PC-9 (cell line): ENCODE measurements around the gene GBX1. TPM values are rescaled to one million over a fixed set of nuclear protein-coding genes. Genes with fewer than 3 reads are reported as not detected.

ENCODE experiments used
- BruUV-seq: library from RNA; stranded (reverse); fragments of 400-500 nt; replicated peaks from 2 replicates; lab custom pipeline; 2021; lab: Mats Ljungman, UMichigan
- CTCF ChIA-PET: fragments of 300-600 bp; sonication (Branson Sonifier 250); formaldehyde crosslinking; loops from one replicate; lab custom pipeline; 2022; ENCODE audit warnings: antibody characterized with exemption; lab: Charles Lee
- POLR2A ChIA-PET: fragments of 300-600 bp; sonication (Branson Sonifier 250); formaldehyde crosslinking; loops from one replicate; lab custom pipeline; 2022; ENCODE audit warnings: antibody characterized with exemption; ENCODE audit not compliant: unreplicated experiment; lab: Charles Lee
- DNase-seq, 2 experiments: peaks; one replicate each; pipeline versions ENCODE4 v3.0.0 to v3.0.0-alpha.2; 2015 to 2022; ENCODE audit warnings: mixed read lengths in 1 of 2
- H2AFZ ChIP-seq: fragments of 200-600 bp; sonication (generic); 2 replicates; pipeline ENCODE4 v1.8.1; 2017; ENCODE audit warnings: antibody characterized with exemption
- H3F3A ChIP-seq: fragments of 200-600 bp; sonication (generic); 2 replicates; pipeline ENCODE4 v1.8.1; 2017; ENCODE audit warnings: antibody characterized with exemption, mild to moderate bottlenecking, low read depth; ENCODE audit not compliant: insufficient read depth
- H3K27ac ChIP-seq: fragments of 200-600 bp; sonication (generic); 2 replicates; pipeline ENCODE4 v1.6.1; 2016; ENCODE audit warnings: mixed run types
- H3K27me3 ChIP-seq: fragments of 200-600 bp; sonication (generic); 2 replicates; pipeline ENCODE4 v1.6.1; 2016; ENCODE audit warnings: low read depth, mixed run types; ENCODE audit not compliant: insufficient read depth
- H3K36me3 ChIP-seq: fragments of 200-600 bp; sonication (generic); 2 replicates; pipeline ENCODE4 v1.6.1; 2016; ENCODE audit warnings: low read depth, mixed run types
- H3K4me1 ChIP-seq: fragments of 200-600 bp; sonication (generic); replicated peaks from 2 replicates; pipeline ENCODE4 v1.6.1; 2016; ENCODE audit warnings: mixed run types; ENCODE audit not compliant: insufficient read depth
- H3K4me2 ChIP-seq: fragments of 200-600 bp; sonication (generic); 2 replicates; pipeline ENCODE4 v1.6.1; 2017; ENCODE audit warnings: mixed run types
- H3K4me3 ChIP-seq: fragments of 200-600 bp; sonication (generic); 2 replicates; pipeline ENCODE4 v1.6.1; 2016; ENCODE audit warnings: mixed run types
- H3K79me2 ChIP-seq: fragments of 200-600 bp; sonication (generic); 2 replicates; pipeline ENCODE4 v1.6.1; 2017; ENCODE audit warnings: low read depth, mixed run types
- H3K9me2 ChIP-seq: fragments of 200-600 bp; sonication (generic); 2 replicates; pipeline ENCODE4 v1.8.1; 2017; ENCODE audit warnings: mild to moderate bottlenecking; ENCODE audit not compliant: insufficient read depth
- H3K9me3 ChIP-seq: fragments of 200-600 bp; sonication (generic); 2 replicates; pipeline ENCODE4 v1.8.1; 2016; ENCODE audit warnings: low read depth; ENCODE audit not compliant: insufficient read depth
- H4K20me1 ChIP-seq: fragments of 200-600 bp; sonication (generic); 2 replicates; pipeline ENCODE4 v1.8.1; 2017; ENCODE audit not compliant: insufficient read depth
- EZH2 ChIP-seq: fragments of 200-600 bp; sonication (generic); IDR thresholded peaks from 2 replicates; pipeline ENCODE4 v1.8.0; 2017; ENCODE audit warnings: antibody characterized with exemption, low read depth
- intact Hi-C: fragments of 100-400 bp; cut with micrococcal nuclease; formaldehyde crosslinking; loops from one replicate; pipeline ENCODE4 v1.10.0; 2022; ENCODE audit not compliant: unreplicated experiment
- total RNA-seq: library from RNA; stranded (reverse); gene quantifications from 2 replicates; pipeline ENCODE4 v1.2.3, GENCODE V29; 2021
- TF ChIP-seq, protein P1 (sequence below): fragments of 200-600 bp; sonication (generic); conservative IDR thresholded peaks from 2 replicates; pipeline ENCODE4 v1.6.1; 2017; ENCODE audit warnings: mixed run types, antibody characterized with exemption, mild to moderate bottlenecking, moderate library complexity

GBX1 gene
- total RNA-seq, 1 experiment from 2014 or later = not detected

DNA sequence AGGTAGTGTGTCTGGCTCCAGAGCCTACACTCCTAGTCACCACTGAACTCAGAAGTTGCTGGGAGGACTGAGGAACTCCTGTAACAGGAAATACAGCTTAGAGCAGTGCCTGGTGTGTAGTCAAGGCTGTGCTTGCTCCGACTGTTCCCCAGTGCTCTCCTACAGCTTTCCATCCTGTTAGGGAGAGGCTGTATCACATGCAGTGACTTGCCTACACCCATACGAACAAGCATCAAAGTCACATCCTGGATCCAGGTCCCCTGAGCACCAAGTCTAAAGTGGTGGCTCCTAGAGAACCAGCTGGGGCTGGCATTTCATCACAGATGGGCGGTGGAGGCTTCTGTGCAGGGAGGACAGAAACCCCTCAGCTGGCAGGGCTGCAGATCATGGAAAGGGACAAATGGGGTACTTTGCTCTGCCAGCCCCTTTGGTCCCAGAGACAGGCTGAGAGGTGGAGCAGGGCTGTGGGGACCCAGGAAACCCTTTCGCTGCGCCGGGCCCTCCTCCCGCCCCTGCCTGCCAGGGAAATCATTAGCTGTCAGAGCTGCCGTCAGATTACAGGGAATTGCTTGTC, 11.9 kb upstream of the GBX1 start:
- Histone ChIP-seq H3K9me3 (no peaks in the 10 kb centered on the region), H3K36me3 (no peaks in the 10 kb centered on the region), H3F3A (no peaks in the 10 kb centered on the region), H3K79me2 (no peaks in the 10 kb centered on the region), H3K27ac (no peak overlapping the region), H4K20me1 (no peaks in the 10 kb centered on the region; the same call in 1 of the 2 replicates), H2AFZ (no peak overlapping the region), H3K4me1 (no peaks in the 10 kb centered on the region), H3K27me3 (peaks cover 92% of the 10 kb centered on the region), H3K9me2 (no peaks in the 10 kb centered on the region), H3K4me3 (no peak overlapping the region), H3K4me2 (no peak overlapping the region)
- CTCF ChIA-PET = no interaction called here
- DNase-seq = no peak
- TF ChIP-seq, protein P1, sequence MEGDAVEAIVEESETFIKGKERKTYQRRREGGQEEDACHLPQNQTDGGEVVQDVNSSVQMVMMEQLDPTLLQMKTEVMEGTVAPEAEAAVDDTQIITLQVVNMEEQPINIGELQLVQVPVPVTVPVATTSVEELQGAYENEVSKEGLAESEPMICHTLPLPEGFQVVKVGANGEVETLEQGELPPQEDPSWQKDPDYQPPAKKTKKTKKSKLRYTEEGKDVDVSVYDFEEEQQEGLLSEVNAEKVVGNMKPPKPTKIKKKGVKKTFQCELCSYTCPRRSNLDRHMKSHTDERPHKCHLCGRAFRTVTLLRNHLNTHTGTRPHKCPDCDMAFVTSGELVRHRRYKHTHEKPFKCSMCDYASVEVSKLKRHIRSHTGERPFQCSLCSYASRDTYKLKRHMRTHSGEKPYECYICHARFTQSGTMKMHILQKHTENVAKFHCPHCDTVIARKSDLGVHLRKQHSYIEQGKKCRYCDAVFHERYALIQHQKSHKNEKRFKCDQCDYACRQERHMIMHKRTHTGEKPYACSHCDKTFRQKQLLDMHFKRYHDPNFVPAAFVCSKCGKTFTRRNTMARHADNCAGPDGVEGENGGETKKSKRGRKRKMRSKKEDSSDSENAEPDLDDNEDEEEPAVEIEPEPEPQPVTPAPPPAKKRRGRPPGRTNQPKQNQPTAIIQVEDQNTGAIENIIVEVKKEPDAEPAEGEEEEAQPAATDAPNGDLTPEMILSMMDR = no peak
- TF ChIP-seq EZH2 = no peak
- POLR2A ChIA-PET = no interaction called here
- intact Hi-C loops = loop anchor here (10.0 kb wide), 1 partner anchor 895 kb away; no protein-coding TSS in a partner anchor
- BruUV-seq = no TSS peak

DNA sequence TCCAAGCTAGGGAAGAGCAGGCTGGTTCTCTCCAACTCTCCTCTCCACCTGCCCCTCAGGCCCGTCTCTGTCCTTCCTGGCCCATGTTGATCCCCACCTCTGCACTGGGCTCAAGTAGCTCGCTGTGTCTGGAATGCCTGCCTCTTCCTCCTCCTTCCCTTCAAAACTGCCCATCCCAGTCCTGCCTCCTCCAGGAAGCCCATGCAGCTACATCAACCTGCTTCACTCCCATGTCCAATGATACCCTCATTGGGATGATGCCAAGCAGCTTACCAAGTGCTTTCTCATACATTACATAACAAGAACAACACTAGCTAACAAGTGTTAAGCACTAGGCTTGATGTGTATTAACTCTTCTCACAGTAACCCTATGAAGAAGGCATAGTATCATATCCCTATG, 11.3 kb upstream of the GBX1 start:
- CTCF ChIA-PET = no interaction called here
- TF ChIP-seq, protein P1 = no peak
- Histone ChIP-seq H3K9me3 (no peaks in the 10 kb centered on the region), H3K79me2 (no peaks in the 10 kb centered on the region), H2AFZ (no peak overlapping the region), H3K4me3 (no peak overlapping the region), H3K27me3 (peaks cover 86% of the 10 kb centered on the region), H3K27ac (no peak overlapping the region), H3F3A (no peaks in the 10 kb centered on the region), H3K4me2 (no peak overlapping the region), H3K4me1 (no peaks in the 10 kb centered on the region), H3K9me2 (no peaks in the 10 kb centered on the region), H4K20me1 (no peaks in the 10 kb centered on the region; the same call in 1 of the 2 replicates), H3K36me3 (no peaks in the 10 kb centered on the region)
- POLR2A ChIA-PET = no interaction called here
- BruUV-seq = no TSS peak
- intact Hi-C loops = loop anchor here (10.0 kb wide), 1 partner anchor 894 kb away; no protein-coding TSS in a partner anchor
- DNase-seq = no peak

DNA sequence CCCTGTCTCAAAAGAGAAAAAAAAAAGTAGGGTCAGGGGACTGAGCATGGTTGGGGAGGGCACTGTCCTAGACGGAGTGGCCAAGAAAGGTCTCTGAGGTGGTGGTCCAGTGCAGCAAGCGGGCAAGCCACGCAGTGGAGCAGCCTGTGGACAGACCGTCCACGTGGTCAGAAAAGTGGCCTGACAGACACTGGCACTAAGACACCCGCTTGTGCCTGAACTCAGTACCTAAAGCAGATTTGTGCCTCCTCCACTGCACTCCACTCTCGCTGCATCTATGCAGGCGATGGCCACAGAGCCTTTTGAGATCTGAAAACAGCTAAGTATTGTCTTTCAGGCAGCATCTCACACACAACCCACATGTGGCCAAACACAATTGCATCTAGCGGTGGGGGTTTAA, 10.7 kb upstream of the GBX1 start:
- BruUV-seq = no TSS peak
- H4K20me1 ChIP-seq = no peaks in the 10 kb centered on the region; the same call in 1 of the 2 replicates
- no peaks in the 10 kb centered on the region for H3K9me3 ChIP-seq
- no peaks in the 10 kb centered on the region for H3K9me2 ChIP-seq
- peaks cover 80% of the 10 kb centered on the region for H3K27me3 ChIP-seq
- TF ChIP-seq EZH2 = no peak
- TF ChIP-seq, protein P1 = no peak
- intact Hi-C loops = loop anchor here (10.0 kb wide), 1 partner anchor 893 kb away; no protein-coding TSS in a partner anchor
- H2AFZ ChIP-seq = no peak overlapping the region
- no peaks in the 10 kb centered on the region for H3F3A ChIP-seq
- H3K4me2 ChIP-seq = no peak overlapping the region
- H3K36me3 ChIP-seq = no peaks in the 10 kb centered on the region
- no peak overlapping the region for H3K4me3 ChIP-seq
- H3K27ac ChIP-seq = no peak overlapping the region
- POLR2A ChIA-PET = no interaction called here
- CTCF ChIA-PET = interaction anchor here (0.6 to 1.0 kb wide), 2 partner anchors 9 to 152 kb away, joined by 3 to 7 read pairs; no protein-coding TSS in a partner anchor
- no peaks in the 10 kb centered on the region for H3K4me1 ChIP-seq
- no peak for DNase-seq
- H3K79me2 ChIP-seq = no peaks in the 10 kb centered on the region
